Mesenchymal stem cell (in vitro differentiated cells and primary cell): ENCODE data around the gene RASGRP2.

Experiments used
- DNase-seq: peaks from one replicate; pipeline ENCODE4 v3.0.0-alpha.2; 2013
- H2AFZ ChIP-seq: one replicate; pipeline ENCODE4 v1.6.1; 2013; ENCODE audit warnings: low read depth, mild to moderate bottlenecking, control low read depth, inconsistent platforms, low read length, moderate library complexity
- H2AK5ac ChIP-seq: 2 replicates; pipeline ENCODE4 v1.6.1; 2013; ENCODE audit warnings: low read length, moderate library complexity, mild to moderate bottlenecking, inconsistent platforms; ENCODE audit not compliant: severe bottlenecking
- H2BK120ac ChIP-seq: one replicate; pipeline ENCODE4 v1.6.1; 2013; ENCODE audit warnings: low read depth, mild to moderate bottlenecking, inconsistent platforms, low read length, moderate library complexity
- H2BK12ac ChIP-seq, 2 experiments: one replicate each; pipeline ENCODE4 v1.6.1; 2013; ENCODE audit warnings: inconsistent platforms in 2 of 2, low read length in 2 of 2, mild to moderate bottlenecking in 2 of 2, moderate library complexity in 2 of 2, control low read depth in 1 of 2
- H2BK15ac ChIP-seq: one replicate; pipeline ENCODE4 v1.6.1; 2013; ENCODE audit warnings: mild to moderate bottlenecking, low read depth, inconsistent platforms; ENCODE audit not compliant: poor library complexity, severe bottlenecking
- H2BK5ac ChIP-seq: 2 replicates; pipeline ENCODE4 v1.6.1; 2013; ENCODE audit warnings: low read depth, mild to moderate bottlenecking, low read length, control low read depth, inconsistent platforms; ENCODE audit not compliant: poor library complexity, severe bottlenecking
- H3K14ac ChIP-seq, 2 experiments: one replicate each; pipeline ENCODE4 v1.6.1; 2013; ENCODE audit warnings: inconsistent platforms in 2 of 2, low read length in 2 of 2, control low read depth in 1 of 2, mild to moderate bottlenecking in 1 of 2, moderate library complexity in 1 of 2
- H3K18ac ChIP-seq, 2 experiments: one replicate each; pipeline ENCODE4 v1.6.1; 2013; ENCODE audit warnings: inconsistent platforms in 2 of 2, low read length in 2 of 2, control low read depth in 1 of 2, low read depth in 1 of 2, mild to moderate bottlenecking in 1 of 2
- H3K23ac ChIP-seq, 2 experiments: one replicate each; pipeline ENCODE4 v1.6.1; 2013; ENCODE audit warnings: inconsistent platforms in 2 of 2, low read length in 2 of 2, mild to moderate bottlenecking in 2 of 2, moderate library complexity in 2 of 2, control low read depth in 1 of 2
- H3K27ac ChIP-seq: 2 replicates; pipeline ENCODE4 v1.5.1; 2013; ENCODE audit warnings: mild to moderate bottlenecking, moderate library complexity, low read length, control low read depth, inconsistent platforms; ENCODE audit not compliant: poor library complexity, severe bottlenecking
- H3K27me3 ChIP-seq, 2 experiments: 2 replicates each; pipeline versions ENCODE4 v1.6.1 to v1.7.0; 2013; ENCODE audit warnings: low read length in 2 of 2, mild to moderate bottlenecking in 2 of 2, moderate library complexity in 2 of 2, control low read depth in 1 of 2, inconsistent platforms in 1 of 2; ENCODE audit not compliant: control insufficient read depth in 1 of 2, insufficient read depth in 1 of 2
- H3K36me3 ChIP-seq, 2 experiments: 2 replicates each; pipeline versions ENCODE4 v1.6.1 to v1.7.0; 2013; ENCODE audit warnings: low read length in 2 of 2, control low read depth in 1 of 2, inconsistent platforms in 1 of 2, low read depth in 1 of 2, mild to moderate bottlenecking in 1 of 2; ENCODE audit not compliant: insufficient read depth in 2 of 2, control insufficient read depth in 1 of 2
- H3K4ac ChIP-seq, 2 experiments: one replicate each; pipeline ENCODE4 v1.6.1; 2013; ENCODE audit warnings: inconsistent platforms in 2 of 2, low read length in 2 of 2, mild to moderate bottlenecking in 2 of 2, moderate library complexity in 2 of 2, control low read depth in 1 of 2, low read depth in 1 of 2
- H3K4me1 ChIP-seq: 2 replicates; pipeline ENCODE4 v1.6.1; 2013; ENCODE audit warnings: low read depth, low read length, control low read depth; ENCODE audit not compliant: control insufficient read depth, insufficient read depth
- H3K4me2 ChIP-seq: 2 replicates; pipeline ENCODE4 v1.6.1; 2013; ENCODE audit warnings: low read length, mild to moderate bottlenecking, inconsistent platforms; ENCODE audit not compliant: poor library complexity, severe bottlenecking
- H3K4me3 ChIP-seq, 2 experiments: 2 replicates each; pipeline versions ENCODE4 v1.5.1 to v1.7.0; 2013; ENCODE audit warnings: low read length in 2 of 2, mild to moderate bottlenecking in 2 of 2, control low read depth in 1 of 2, low read depth in 1 of 2; ENCODE audit not compliant: insufficient read depth in 1 of 2
- H3K79me1 ChIP-seq: replicated peaks from 2 replicates; pipeline ENCODE4 v1.6.1; 2013; ENCODE audit warnings: mild to moderate bottlenecking, control low read depth, low read length, inconsistent platforms; ENCODE audit not compliant: poor library complexity, severe bottlenecking
- H3K9ac ChIP-seq: 2 replicates; pipeline ENCODE4 v1.7.0; 2013; ENCODE audit warnings: mild to moderate bottlenecking, low read length, moderate library complexity
- H3K9me3 ChIP-seq: 2 replicates; pipeline ENCODE4 v1.7.0; 2013; ENCODE audit warnings: mild to moderate bottlenecking, low read length; ENCODE audit not compliant: control insufficient read depth
- H4K8ac ChIP-seq: one replicate; pipeline ENCODE4 v1.6.1; 2013; ENCODE audit warnings: inconsistent platforms, mild to moderate bottlenecking, low read length, moderate library complexity
- H4K91ac ChIP-seq: one replicate; pipeline ENCODE4 v1.6.1; 2013; ENCODE audit warnings: mild to moderate bottlenecking, low read length, inconsistent platforms
- WGBS: methylation state at CpG from one replicate; pipeline ENCODE4 v1.1.7; 2013; ENCODE audit warnings: mixed read lengths; 5-methylcytosine and 5-hydroxymethylcytosine counted together

RASGRP2 gene

GRCh38 chr11:64776425-64776824 lies 32.5 kb upstream of the RASGRP2 start:
- Histone ChIP-seq H3K27ac (no peak overlapping the region), H3K4me1 (peaks cover 8% of the 10 kb centered on the region), H3K23ac (no peak overlapping the region)

GRCh38 chr11:64774144-64774543 lies 30.2 kb upstream of the RASGRP2 start:
- Histone ChIP-seq H2AFZ (no peak overlapping the region), H3K9ac (peak overlapping the region; percentile 17), H2BK5ac (no peak overlapping the region), H2BK120ac (no peak overlapping the region), H3K4me1 (peaks cover 5% of the 10 kb centered on the region), H3K79me1 (peaks cover 21% of the 10 kb centered on the region), H3K36me3 (peaks cover 37 to 77% of the 10 kb centered on the region in 2 experiments), H2AK5ac (no peak overlapping the region), H4K8ac (no peak overlapping the region), H3K4me3 (no peak overlapping the region), H4K91ac (no peak overlapping the region), H3K4ac (no peak overlapping the region), H3K27me3 (no peaks in the 10 kb centered on the region), H2BK12ac (no peak overlapping the region), H3K14ac (no peak overlapping the region), H3K18ac (no peak overlapping the region), H2BK15ac (no peak overlapping the region), H3K9me3 (no peaks in the 10 kb centered on the region), H3K4me2 (no peak overlapping the region), H3K23ac (no peak overlapping the region), H3K27ac (no peak overlapping the region)
- DNase-seq = no peak
- 94% methylated on average over 5 of the region's 5 CpGs for WGBS

More at GRCh38 chr11:64776425-64776824, 32.5 kb upstream of the RASGRP2 start:
- no peaks in the 10 kb centered on the region for H3K27me3 ChIP-seq
- no peak overlapping the region for H2BK15ac ChIP-seq
- no peak for DNase-seq
- H3K79me1 ChIP-seq = peaks cover 5% of the 10 kb centered on the region
- H3K4me2 ChIP-seq = peak overlapping the region; percentile 89
- H2BK120ac ChIP-seq = no peak overlapping the region
- H3K36me3 ChIP-seq = peaks cover 21 to 58% of the 10 kb centered on the region in 2 experiments
- no peak overlapping the region for H4K8ac ChIP-seq
- no peak overlapping the region for H4K91ac ChIP-seq
- peak overlapping the region; percentile 92 for H3K9ac ChIP-seq
- H3K4ac ChIP-seq = no peak overlapping the region
- H2BK5ac ChIP-seq = no peak overlapping the region
- no peaks in the 10 kb centered on the region for H3K9me3 ChIP-seq
- H3K18ac ChIP-seq = no peak overlapping the region
- 95% methylated on average over 6 of the region's 6 CpGs for WGBS
- no peak overlapping the region for H2AK5ac ChIP-seq
- no peak overlapping the region for H2BK12ac ChIP-seq
- H3K4me3 ChIP-seq = peak overlapping the region in 1 of 2 experiments; percentile 95
- no peak overlapping the region for H2AFZ ChIP-seq
- H3K14ac ChIP-seq = no peak overlapping the region

- Histone ChIP-seq H2AFZ (no peak overlapping the region), H2AK5ac (no peak overlapping the region), H2BK15ac (no peak overlapping the region), H3K4me2 (no peak overlapping the region), H4K8ac (no peak overlapping the region), H3K18ac (no peak overlapping the region), H3K79me1 (peaks cover 25% of the 10 kb centered on the region), H3K4ac (no peak overlapping the region), H2BK120ac (no peak overlapping the region), H3K27me3 (no peaks in the 10 kb centered on the region), H2BK5ac (no peak overlapping the region), H4K91ac (no peak overlapping the region), H3K23ac (no peak overlapping the region), H3K4me1 (peaks cover 5% of the 10 kb centered on the region), H2BK12ac (no peak overlapping the region), H3K27ac (peak overlapping the region; percentile 65), H3K9ac (peak overlapping the region; percentile 17), H3K14ac (no peak overlapping the region), H3K9me3 (no peaks in the 10 kb centered on the region), H3K36me3 (peaks cover 52 to 94% of the 10 kb centered on the region in 2 experiments), H3K4me3 (no peak overlapping the region)
- DNase-seq = no peak
- 80% methylated on average over 1 of the region's 3 CpGs for WGBS
These were observed 28.5 kb upstream of the RASGRP2 start for GRCh38 chr11:64772303-64773018.

DNA sequence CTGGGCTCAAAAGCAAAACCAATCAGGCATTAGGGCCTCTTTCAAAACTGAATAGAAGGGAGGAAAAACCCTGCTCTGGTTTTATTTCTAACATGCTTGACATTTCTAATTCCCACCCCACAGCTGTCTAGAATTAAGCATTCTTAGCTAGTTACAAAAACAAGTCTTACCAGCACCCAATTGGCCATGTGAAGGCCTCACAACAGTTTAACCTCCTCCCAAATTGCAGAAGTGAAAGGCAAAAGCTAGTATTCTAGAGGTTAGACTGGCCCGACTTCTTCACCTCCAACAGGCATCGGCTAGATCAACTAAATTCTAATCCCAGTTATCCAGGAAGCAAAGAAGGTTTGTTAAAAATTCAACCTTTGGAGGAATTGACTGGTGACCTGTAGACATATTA lies 27.9 kb upstream of the RASGRP2 start:
- Histone ChIP-seq H3K79me1 (peaks cover 28% of the 10 kb centered on the region), H3K36me3 (peaks cover 58 to 100% of the 10 kb centered on the region in 2 experiments), H3K18ac (no peak overlapping the region), H3K4ac (no peak overlapping the region), H3K27me3 (no peaks in the 10 kb centered on the region), H3K9me3 (no peaks in the 10 kb centered on the region), H2AK5ac (no peak overlapping the region), H2BK120ac (no peak overlapping the region), H3K4me2 (no peak overlapping the region), H3K14ac (no peak overlapping the region), H3K9ac (peak overlapping the region; percentile 25), H3K4me1 (peaks cover 4% of the 10 kb centered on the region), H2BK12ac (no peak overlapping the region), H3K4me3 (no peak overlapping the region), H3K27ac (peak overlapping the region; percentile 50), H4K91ac (no peak overlapping the region), H2BK15ac (no peak overlapping the region), H4K8ac (no peak overlapping the region), H2BK5ac (no peak overlapping the region), H3K23ac (no peak overlapping the region), H2AFZ (no peak overlapping the region)
- no CpG with 5 or more reads among the region's 2 CpGs for WGBS
- DNase-seq = no peak
